ENCODE measurements around the gene USP48.
"Not testable (repeated sequence)": the region's sequence is repeated elsewhere in the genome, so short reads cannot be mapped to it uniquely, and the experiment has no call there.

Gene USP48

GRCh38 chr1:21770602-21771001, 12.3 kb downstream of the USP48 start:
- not testable (repeated sequence) for DNase-seq

- DNase-seq = no peak
Measured at GRCh38 chr1:21770201-21770600, 12.7 kb downstream of the USP48 start.

GRCh38 chr1:21767106-21767505, 15.8 kb downstream of the USP48 start:
- not testable (repeated sequence) for DNase-seq

GRCh38 chr1:21766210-21766609, 16.7 kb downstream of the USP48 start:
- no peak for DNase-seq

- no peak for DNase-seq
Measured at GRCh38 chr1:21764615-21765423, 18.1 kb downstream of the USP48 start.

- no peak for DNase-seq
Measured at GRCh38 chr1:21763694-21764419, 19.1 kb downstream of the USP48 start.

GRCh38 chr1:21763236-21763635, 19.7 kb downstream of the USP48 start:
- no peak for DNase-seq

GRCh38 chr1:21762022-21762404, 20.9 kb downstream of the USP48 start:
- no peak for DNase-seq

- DNase-seq = no peak
Measured at GRCh38 chr1:21761052-21761451, 21.9 kb downstream of the USP48 start.

GRCh38 chr1:21759818-21760217, 23.1 kb downstream of the USP48 start:
- no peak for DNase-seq

- no peak for DNase-seq
Measured at GRCh38 chr1:21759182-21759581, 23.8 kb downstream of the USP48 start.

GRCh38 chr1:21758614-21759013, 24.3 kb downstream of the USP48 start:
- DNase-seq = no peak

- no peak for DNase-seq
Measured at GRCh38 chr1:21756393-21757089, 26.4 kb downstream of the USP48 start.

- no peak for DNase-seq
Measured at GRCh38 chr1:21755067-21755466, 27.9 kb downstream of the USP48 start.

- DNase-seq = no peak
Measured at GRCh38 chr1:21754583-21754982, 28.4 kb downstream of the USP48 start.

GRCh38 chr1:21752186-21752585, 30.8 kb downstream of the USP48 start:
- DNase-seq = no peak

GRCh38 chr1:21751281-21751680, 31.7 kb downstream of the USP48 start:
- no peak for DNase-seq

GRCh38 chr1:21750841-21751240, 32.1 kb downstream of the USP48 start:
- no peak for DNase-seq

GRCh38 chr1:21749859-21750468, 33.0 kb downstream of the USP48 start:
- DNase-seq = no peak

GRCh38 chr1:21749109-21749508, 33.8 kb downstream of the USP48 start:
- no peak for DNase-seq

- DNase-seq = no peak
Measured at GRCh38 chr1:21743476-21743875, 39.5 kb downstream of the USP48 start.

GRCh38 chr1:21742578-21742977, 40.4 kb downstream of the USP48 start:
- DNase-seq = no peak

GRCh38 chr1:21741206-21741605, 41.7 kb downstream of the USP48 start:
- no peak for DNase-seq
